Hepatic stellate cell (primary cell): ENCODE results near the gene MUC13.

Experiments
- DNase-seq: peaks from one replicate; pipeline ENCODE4 v3.0.0; 2011; ENCODE audit warnings: low spot score

Gene MUC13

DNA sequence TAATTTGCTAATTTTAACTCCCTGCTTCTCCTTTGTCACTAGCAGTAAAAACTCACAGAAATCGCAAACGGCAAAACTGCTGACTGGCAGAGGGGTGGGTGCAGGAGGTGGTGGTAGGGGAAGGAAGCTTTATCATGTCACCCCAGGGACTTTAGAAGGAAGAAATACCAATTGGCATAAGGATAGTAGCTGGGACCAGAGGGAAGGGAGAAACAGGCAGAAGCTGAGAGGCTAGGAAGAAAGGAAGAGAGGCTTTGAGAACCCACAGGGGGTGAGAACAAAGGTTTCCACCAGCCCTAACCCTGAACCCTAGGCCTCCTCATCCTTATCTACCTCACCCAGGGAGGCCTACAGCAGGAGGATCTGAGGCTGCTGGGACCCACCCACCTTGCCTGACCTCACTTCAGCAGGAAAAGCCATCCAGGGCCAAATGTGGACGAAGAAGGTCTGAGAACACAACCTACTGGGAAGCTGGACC lies 58.1 kb downstream of the MUC13 start:
- no peak for DNase-seq

DNA sequence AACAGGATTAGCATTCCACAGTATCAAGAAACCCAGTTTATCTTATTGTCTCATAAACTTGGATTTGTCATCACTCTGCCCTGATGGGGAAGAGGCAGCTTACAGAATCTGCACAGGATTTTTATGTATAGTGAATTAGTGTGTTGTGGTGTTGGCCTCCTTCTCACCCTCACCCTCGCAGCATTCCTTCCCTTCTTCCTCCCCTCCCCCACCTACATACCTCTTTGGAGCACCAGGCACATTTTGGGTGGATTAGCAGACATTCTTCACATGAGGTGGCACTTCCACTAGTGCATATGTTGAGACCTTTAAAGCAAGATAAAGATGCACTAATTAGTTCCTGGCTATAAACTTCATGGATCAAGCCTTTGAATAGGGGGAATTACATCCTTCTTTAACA lies 61.3 kb downstream of the MUC13 start:
- no peak for DNase-seq

GRCh38 chr3:124867511-124867910 lies 67.0 kb downstream of the MUC13 start:
- DNase-seq: no peak

- DNase-seq: no peak
These were observed 72.5 kb downstream of the MUC13 start for GRCh38 chr3:124862006-124862405.

DNA sequence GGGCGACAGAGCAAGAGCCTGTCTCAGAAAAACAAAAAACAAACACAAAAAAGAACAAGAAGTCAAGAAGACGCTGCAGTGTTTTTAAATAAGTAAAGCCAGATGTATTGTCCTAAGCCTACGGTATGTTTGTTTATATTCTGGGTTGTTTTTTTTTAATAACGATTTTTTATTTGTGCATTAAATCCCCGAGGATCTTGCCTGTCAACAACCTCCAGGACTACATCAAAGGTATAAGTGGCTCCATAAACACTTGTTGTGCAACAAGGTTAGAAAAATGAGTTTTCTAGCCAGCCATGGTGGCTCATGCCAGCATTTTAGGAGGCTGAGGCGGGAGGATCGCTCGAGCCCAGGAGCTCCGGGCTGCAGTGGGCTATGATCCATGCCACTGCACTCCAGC lies 73.5 kb downstream of the MUC13 start:
- no peak for DNase-seq

DNA sequence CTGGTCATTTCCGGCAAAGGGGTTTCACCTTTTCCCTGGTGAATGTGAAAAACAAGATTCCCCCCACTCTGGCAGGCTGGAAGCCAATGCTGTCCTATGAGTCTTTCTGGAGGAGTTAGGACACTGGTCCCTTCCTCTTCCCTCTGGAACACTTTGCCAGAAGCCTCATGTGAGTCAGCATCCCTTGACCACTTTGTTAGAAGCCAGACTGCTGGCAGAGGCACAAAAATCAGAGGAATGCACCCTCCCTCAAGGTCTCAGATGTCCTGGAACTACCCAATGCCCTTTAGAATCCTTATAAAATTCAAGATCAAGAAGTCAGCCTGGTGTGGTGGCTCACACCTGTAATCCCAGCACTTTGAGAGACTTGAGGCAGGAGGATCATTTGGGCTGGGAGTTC lies 74.0 kb downstream of the MUC13 start:
- DNase-seq: peak; percentile 82

DNA sequence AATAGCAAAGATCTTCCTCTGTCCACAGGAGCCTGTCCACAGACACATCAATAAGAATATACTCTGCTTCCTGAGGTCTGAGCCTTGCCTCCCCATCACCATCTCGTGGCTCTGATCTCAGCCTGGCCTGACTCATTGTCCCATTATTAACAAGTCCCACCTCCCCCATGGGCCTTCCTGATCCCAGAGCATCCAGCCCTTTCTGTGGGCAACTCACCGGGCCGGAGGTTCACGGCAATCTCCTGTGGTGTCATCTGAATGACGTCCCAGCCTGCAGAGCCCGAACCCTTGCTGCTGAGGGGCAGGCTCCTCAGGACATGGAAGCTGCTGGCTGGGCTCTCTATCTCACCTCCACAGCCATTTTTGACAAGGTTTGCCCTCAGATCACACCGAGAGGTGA lies 75.5 kb downstream of the MUC13 start:
- peak; percentile 42 for DNase-seq

GRCh38 chr3:124858275-124858674 lies 76.3 kb downstream of the MUC13 start:
- no peak for DNase-seq

DNA sequence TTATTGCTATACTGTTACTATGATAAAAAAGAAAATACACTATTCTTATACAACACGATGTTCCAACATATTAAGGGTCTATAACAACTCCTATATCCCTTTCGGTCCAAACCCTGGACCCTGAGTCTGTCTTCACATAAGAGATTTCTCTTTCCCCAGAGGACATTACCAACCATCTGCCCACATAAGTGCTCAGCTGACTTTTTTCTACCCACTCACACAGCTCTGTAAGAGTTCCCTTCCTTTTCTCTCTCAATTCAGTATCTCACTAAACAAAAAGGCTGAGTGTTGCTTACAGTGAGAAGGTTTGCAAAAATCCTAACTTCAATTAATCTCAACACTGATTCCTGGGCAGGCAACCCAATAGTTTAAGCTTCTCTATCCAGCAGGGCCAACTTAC lies 77.9 kb downstream of the MUC13 start:
- no peak for DNase-seq
